ENCODE results near the gene ADGRG7. TPM values are rescaled to one million over a fixed set of nuclear protein-coding genes. Genes with fewer than 3 reads are reported as not detected.

ADGRG7 gene
- total and polyA plus RNA-seq, 2 donors (not counting 1 experiment from before 2014, with no cell fraction given): not detected

DNA sequence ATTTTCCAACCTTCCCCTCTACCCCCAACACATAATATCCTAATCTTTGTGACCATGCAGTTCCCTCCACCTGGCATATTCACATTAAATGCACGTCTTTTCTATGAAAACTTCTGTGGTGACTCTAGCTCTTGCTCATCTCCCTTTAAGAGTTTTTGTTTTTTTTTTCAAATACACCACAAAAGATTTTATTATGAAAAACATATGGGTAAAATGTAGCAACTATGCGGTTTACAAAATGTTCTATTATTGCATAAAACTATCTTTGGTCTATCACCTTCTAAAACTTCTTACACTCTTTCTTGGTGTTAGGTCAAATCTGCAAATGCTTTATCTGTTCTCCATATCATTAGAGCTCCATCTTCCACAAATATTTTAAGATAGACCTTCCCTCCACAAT, 38.6 kb upstream of the ADGRG7 start:
- Histone ChIP-seq H2AFZ (ENCODE audit: low read length) (no peak overlapping the region), H3K9me3 (ENCODE audit: control insufficient read depth, insufficient read depth, low read depth, low read length) (no peaks in the 10 kb centered on the region), H3K4me3 (replicated peaks in 1 of 4; ENCODE audit: control extremely low read depth in 1 of 4, insufficient read depth in 1 of 4, low read depth in 3 of 4, low read length in 4 of 4) (no peak overlapping the region), H4K20me1 (ENCODE audit: control insufficient read depth, extremely low read depth, insufficient read depth, low read length) (no peaks in the 10 kb centered on the region), H3K36me3 (ENCODE audit: control insufficient read depth, insufficient read depth, low read length) (no peaks in the 10 kb centered on the region), H3K27ac (ENCODE audit: insufficient read depth, low read length) (no peak overlapping the region), H3K79me2 (ENCODE audit: control insufficient read depth, insufficient read depth, low read length) (no peaks in the 10 kb centered on the region), H3K9ac (ENCODE audit: insufficient read depth, low read length) (no peak overlapping the region), H3K4me1 (ENCODE audit: control insufficient read depth, extremely low read depth, insufficient read depth, low read length) (no peaks in the 10 kb centered on the region), H3K4me2 (ENCODE audit: extremely low read depth, insufficient read depth, low read length) (no peak overlapping the region), H3K27me3 (ENCODE audit: control insufficient read depth, insufficient read depth, low read length) (no peaks in the 10 kb centered on the region)
- no peak for DNase-seq (ENCODE audit: low read depth in 2 of 2)
- no peak for TF ChIP-seq EZH2 (IDR thresholded peaks at IDR 0.05; ENCODE audit: low read length, missing control alignments)

DNA sequence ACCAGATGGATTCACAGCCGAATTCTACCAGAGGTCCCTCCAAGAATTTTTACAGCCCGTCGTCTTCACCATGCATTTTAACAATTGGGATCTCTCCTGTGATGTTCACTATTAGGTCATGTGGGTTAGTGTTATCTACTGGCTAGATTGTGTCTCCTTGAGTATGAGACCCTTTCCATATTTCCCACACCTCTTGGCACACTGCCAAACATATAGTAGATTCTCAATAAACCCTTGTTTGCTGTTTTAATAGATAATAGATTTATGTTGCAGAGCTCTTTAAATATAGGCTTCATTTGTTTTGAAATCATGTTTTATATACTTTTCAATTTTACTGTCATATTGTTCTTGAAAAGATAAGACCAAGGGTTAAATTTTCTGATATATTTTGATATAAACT, 34.9 kb upstream of the ADGRG7 start:
- H3K36me3 ChIP-seq (ENCODE audit: control insufficient read depth, insufficient read depth, low read length): no peaks in the 10 kb centered on the region
- TF ChIP-seq EZH2 (IDR thresholded peaks at IDR 0.05; ENCODE audit: low read length, missing control alignments): no peak
- TF ChIP-seq, protein P1, sequence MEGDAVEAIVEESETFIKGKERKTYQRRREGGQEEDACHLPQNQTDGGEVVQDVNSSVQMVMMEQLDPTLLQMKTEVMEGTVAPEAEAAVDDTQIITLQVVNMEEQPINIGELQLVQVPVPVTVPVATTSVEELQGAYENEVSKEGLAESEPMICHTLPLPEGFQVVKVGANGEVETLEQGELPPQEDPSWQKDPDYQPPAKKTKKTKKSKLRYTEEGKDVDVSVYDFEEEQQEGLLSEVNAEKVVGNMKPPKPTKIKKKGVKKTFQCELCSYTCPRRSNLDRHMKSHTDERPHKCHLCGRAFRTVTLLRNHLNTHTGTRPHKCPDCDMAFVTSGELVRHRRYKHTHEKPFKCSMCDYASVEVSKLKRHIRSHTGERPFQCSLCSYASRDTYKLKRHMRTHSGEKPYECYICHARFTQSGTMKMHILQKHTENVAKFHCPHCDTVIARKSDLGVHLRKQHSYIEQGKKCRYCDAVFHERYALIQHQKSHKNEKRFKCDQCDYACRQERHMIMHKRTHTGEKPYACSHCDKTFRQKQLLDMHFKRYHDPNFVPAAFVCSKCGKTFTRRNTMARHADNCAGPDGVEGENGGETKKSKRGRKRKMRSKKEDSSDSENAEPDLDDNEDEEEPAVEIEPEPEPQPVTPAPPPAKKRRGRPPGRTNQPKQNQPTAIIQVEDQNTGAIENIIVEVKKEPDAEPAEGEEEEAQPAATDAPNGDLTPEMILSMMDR (conservative IDR thresholded peaks at IDR 0.05 in 1 of 2, IDR thresholded peaks at IDR 0.05 in 1 of 2; ENCODE audit: low read depth in 1 of 2, low read length in 2 of 2): no peak

DNA sequence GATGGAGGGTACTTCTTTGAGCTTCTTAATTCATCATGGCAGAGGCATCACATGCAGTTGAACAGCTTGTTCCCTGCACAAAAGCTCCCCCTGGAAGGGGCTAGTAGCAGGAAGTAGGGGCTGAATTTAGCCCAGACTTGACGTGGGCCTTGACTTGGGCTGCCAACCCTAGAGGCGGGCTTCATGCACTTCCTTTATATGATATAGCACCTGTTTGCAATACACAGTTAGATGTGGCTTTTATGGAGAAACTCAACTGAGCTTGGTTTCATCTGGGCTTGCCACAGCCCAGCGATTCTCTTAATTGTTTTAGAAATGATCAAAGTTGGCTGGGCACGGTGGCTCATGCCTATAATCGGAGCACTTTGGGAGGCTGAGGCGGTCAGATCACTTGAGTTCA, 33.7 kb upstream of the ADGRG7 start:
- TF ChIP-seq EZH2 (IDR thresholded peaks at IDR 0.05; ENCODE audit: low read length, missing control alignments): no peak
- TF ChIP-seq, protein P1 (conservative IDR thresholded peaks at IDR 0.05 in 1 of 2, IDR thresholded peaks at IDR 0.05 in 1 of 2; ENCODE audit: low read depth in 1 of 2, low read length in 2 of 2): no peak
- no peaks in the 10 kb centered on the region for H3K79me2 ChIP-seq (ENCODE audit: control insufficient read depth, insufficient read depth, low read length)
- no peak overlapping the region for H3K4me2 ChIP-seq (ENCODE audit: extremely low read depth, insufficient read depth, low read length)

More for the DNA sequence above, 34.9 kb upstream of the ADGRG7 start:
- Histone ChIP-seq H3K79me2 (ENCODE audit: control insufficient read depth, insufficient read depth, low read length) (no peaks in the 10 kb centered on the region), H3K9ac (ENCODE audit: insufficient read depth, low read length) (no peak overlapping the region), H3K4me2 (ENCODE audit: extremely low read depth, insufficient read depth, low read length) (no peak overlapping the region), H4K20me1 (ENCODE audit: control insufficient read depth, extremely low read depth, insufficient read depth, low read length) (no peaks in the 10 kb centered on the region), H3K9me3 (ENCODE audit: control insufficient read depth, insufficient read depth, low read depth, low read length) (no peaks in the 10 kb centered on the region), H3K27me3 (ENCODE audit: control insufficient read depth, insufficient read depth, low read length) (no peaks in the 10 kb centered on the region), H3K27ac (ENCODE audit: insufficient read depth, low read length) (no peak overlapping the region), H3K4me3 (replicated peaks in 1 of 4; ENCODE audit: control extremely low read depth in 1 of 4, insufficient read depth in 1 of 4, low read depth in 3 of 4, low read length in 4 of 4) (no peak overlapping the region), H3K4me1 (ENCODE audit: control insufficient read depth, extremely low read depth, insufficient read depth, low read length) (no peaks in the 10 kb centered on the region), H2AFZ (ENCODE audit: low read length) (no peak overlapping the region)
- DNase-seq (ENCODE audit: low read depth in 2 of 2): no peak

More for the DNA sequence above, 33.7 kb upstream of the ADGRG7 start:
- no peak for DNase-seq (ENCODE audit: low read depth in 2 of 2)
- no peak overlapping the region for H3K4me3 ChIP-seq (replicated peaks in 1 of 4; ENCODE audit: control extremely low read depth in 1 of 4, insufficient read depth in 1 of 4, low read depth in 3 of 4, low read length in 4 of 4)
- H3K9ac ChIP-seq (ENCODE audit: insufficient read depth, low read length): no peak overlapping the region
- H3K27ac ChIP-seq (ENCODE audit: insufficient read depth, low read length): no peak overlapping the region
- H3K36me3 ChIP-seq (ENCODE audit: control insufficient read depth, insufficient read depth, low read length): no peaks in the 10 kb centered on the region
- no peaks in the 10 kb centered on the region for H3K4me1 ChIP-seq (ENCODE audit: control insufficient read depth, extremely low read depth, insufficient read depth, low read length)
- no peaks in the 10 kb centered on the region for H3K27me3 ChIP-seq (ENCODE audit: control insufficient read depth, insufficient read depth, low read length)
- H3K9me3 ChIP-seq (ENCODE audit: control insufficient read depth, insufficient read depth, low read depth, low read length): no peaks in the 10 kb centered on the region
- H4K20me1 ChIP-seq (ENCODE audit: control insufficient read depth, extremely low read depth, insufficient read depth, low read length): no peaks in the 10 kb centered on the region
- no peak overlapping the region for H2AFZ ChIP-seq (ENCODE audit: low read length)

Measured in fibroblast of lung (primary cell).